Measurements from ENCODE around the gene RNASEH1.
"Not testable (repeated sequence)": the region's sequence is repeated elsewhere in the genome, so short reads cannot be mapped to it uniquely, and the experiment has no call there.

RNASEH1 gene

DNA sequence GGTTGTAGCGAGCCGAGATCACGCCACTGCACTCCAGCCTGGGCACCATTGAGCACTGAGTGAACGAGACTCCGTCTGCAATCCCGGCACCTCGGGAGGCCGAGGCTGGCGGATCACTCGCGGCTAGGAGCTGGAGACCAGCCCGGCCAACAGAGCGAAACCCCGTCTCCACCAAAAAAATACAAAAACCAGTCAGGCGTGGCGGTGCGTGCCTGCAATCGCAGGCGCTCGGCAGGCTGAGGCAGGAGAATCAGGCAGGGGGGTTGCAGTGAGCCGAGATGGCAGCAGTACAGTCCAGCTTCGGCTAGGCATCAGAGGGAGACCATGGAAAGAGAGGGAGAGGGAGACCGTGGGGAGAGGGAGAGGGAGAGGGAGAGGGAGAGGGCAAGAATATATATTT is 11.5 kb upstream of the RNASEH1 start:
- H4K8ac ChIP-seq (ENCODE audit: low read depth, low read length); H3K27ac ChIP-seq (ENCODE audit: low read depth, low read length); H3K4ac ChIP-seq (ENCODE audit: low read depth, low read length); H3K36me3 ChIP-seq (ENCODE audit: control insufficient read depth, insufficient read depth, low read length); H3K79me1 ChIP-seq (ENCODE audit: low read length); H2BK5ac ChIP-seq (ENCODE audit: low read length); H3K79me2 ChIP-seq (ENCODE audit: control insufficient read depth, insufficient read depth, low read length); H3K4me3 ChIP-seq (ENCODE audit: low read length); H3K56ac ChIP-seq (ENCODE audit: low read length); H4K5ac ChIP-seq (ENCODE audit: low read length); H2BK120ac ChIP-seq (ENCODE audit: low read depth, low read length); H2BK15ac ChIP-seq (replicated peaks; ENCODE audit: low read depth); H3K27me3 ChIP-seq (ENCODE audit: insufficient read depth, low read length, poor library complexity); H3K18ac ChIP-seq (ENCODE audit: low read length); H3K23ac ChIP-seq (ENCODE audit: low read length); DNase-seq; H3K9ac ChIP-seq (ENCODE audit: low read length); H3K4me2 ChIP-seq (ENCODE audit: low read length); H3K4me1 ChIP-seq (ENCODE audit: control insufficient read depth, low read depth, low read length); H2AK5ac ChIP-seq (ENCODE audit: low read length): not testable (repeated sequence)
- WGBS (ENCODE audit: extremely low coverage, insufficient coverage, low lambda C conversion rate): no CpG with 5 or more reads among the region's 23 CpGs

GRCh38 chr2:3566806-3567205 is 8.7 kb upstream of the RNASEH1 start:
- Histone ChIP-seq H2AK5ac (ENCODE audit: low read length) (no peak overlapping the region), H4K8ac (ENCODE audit: low read depth, low read length) (no peak overlapping the region), H3K4me3 (ENCODE audit: low read length) (no peak overlapping the region), H3K79me2 (ENCODE audit: control insufficient read depth, insufficient read depth, low read length) (no peaks in the 10 kb centered on the region), H3K36me3 (ENCODE audit: control insufficient read depth, insufficient read depth, low read length) (no peaks in the 10 kb centered on the region), H3K9ac (ENCODE audit: low read length) (no peak overlapping the region), H3K27me3 (ENCODE audit: insufficient read depth, low read length, poor library complexity) (no peaks in the 10 kb centered on the region), H4K5ac (ENCODE audit: low read length) (no peak overlapping the region), H2BK5ac (ENCODE audit: low read length) (no peak overlapping the region), H3K4me2 (ENCODE audit: low read length) (no peak overlapping the region), H2BK15ac (replicated peaks; ENCODE audit: low read depth) (no peak overlapping the region), H3K56ac (ENCODE audit: low read length) (no peak overlapping the region), H3K23ac (ENCODE audit: low read length) (no peak overlapping the region), H3K18ac (ENCODE audit: low read length) (no peak overlapping the region), H3K79me1 (ENCODE audit: low read length) (no peaks in the 10 kb centered on the region), H3K27ac (ENCODE audit: low read depth, low read length) (no peak overlapping the region), H3K4me1 (ENCODE audit: control insufficient read depth, low read depth, low read length) (no peaks in the 10 kb centered on the region), H3K4ac (ENCODE audit: low read depth, low read length) (no peak overlapping the region), H2BK120ac (ENCODE audit: low read depth, low read length) (no peak overlapping the region)
- no peak for DNase-seq
- no CpG with 5 or more reads among the region's 9 CpGs for WGBS (ENCODE audit: extremely low coverage, insufficient coverage, low lambda C conversion rate)

GRCh38 chr2:3565117-3565516 is 7.0 kb upstream of the RNASEH1 start:
- H3K36me3 ChIP-seq (ENCODE audit: control insufficient read depth, insufficient read depth, low read length): no peaks in the 10 kb centered on the region
- no peak overlapping the region for H3K4ac ChIP-seq (ENCODE audit: low read depth, low read length)
- H3K4me1 ChIP-seq (ENCODE audit: control insufficient read depth, low read depth, low read length): no peaks in the 10 kb centered on the region
- WGBS (ENCODE audit: extremely low coverage, insufficient coverage, low lambda C conversion rate): no CpG with 5 or more reads among the region's 6 CpGs
- no peak for DNase-seq
- H3K9ac ChIP-seq (ENCODE audit: low read length): no peak overlapping the region
- no peak overlapping the region for H2BK5ac ChIP-seq (ENCODE audit: low read length)
- no peaks in the 10 kb centered on the region for H3K27me3 ChIP-seq (ENCODE audit: insufficient read depth, low read length, poor library complexity)
- no peak overlapping the region for H3K27ac ChIP-seq (ENCODE audit: low read depth, low read length)
- no peak overlapping the region for H3K18ac ChIP-seq (ENCODE audit: low read length)
- no peak overlapping the region for H2BK120ac ChIP-seq (ENCODE audit: low read depth, low read length)
- no peak overlapping the region for H3K56ac ChIP-seq (ENCODE audit: low read length)
- no peak overlapping the region for H2AK5ac ChIP-seq (ENCODE audit: low read length)
- peaks cover 1% of the 10 kb centered on the region for H3K79me1 ChIP-seq (ENCODE audit: low read length)
- no peak overlapping the region for H3K4me3 ChIP-seq (ENCODE audit: low read length)
- no peaks in the 10 kb centered on the region for H3K79me2 ChIP-seq (ENCODE audit: control insufficient read depth, insufficient read depth, low read length)
- no peak overlapping the region for H3K23ac ChIP-seq (ENCODE audit: low read length)
- no peak overlapping the region for H4K5ac ChIP-seq (ENCODE audit: low read length)
- H4K8ac ChIP-seq (ENCODE audit: low read depth, low read length): no peak overlapping the region
- no peak overlapping the region for H2BK15ac ChIP-seq (replicated peaks; ENCODE audit: low read depth)
- no peak overlapping the region for H3K4me2 ChIP-seq (ENCODE audit: low read length)

DNA sequence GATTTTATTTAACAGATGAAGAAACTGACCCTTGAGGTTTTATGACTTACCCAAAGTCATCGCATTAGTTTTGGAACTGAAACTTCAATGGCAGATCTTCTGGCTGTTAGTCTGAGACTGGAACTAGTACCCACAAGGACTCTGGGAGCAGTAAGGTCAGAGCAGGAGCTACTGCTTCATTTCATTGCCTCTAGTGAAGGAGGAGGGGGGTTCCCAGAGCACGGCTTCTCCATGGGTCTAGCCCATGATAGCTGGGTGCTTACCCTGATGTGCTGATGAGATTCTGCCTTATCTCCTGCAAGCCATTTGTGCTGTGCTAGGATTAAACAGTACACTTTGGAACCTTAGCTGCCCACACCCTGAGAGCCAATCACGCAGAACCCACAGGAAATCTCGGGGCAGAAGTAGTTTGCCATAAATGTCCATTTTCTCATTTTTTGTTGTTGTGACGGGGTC is 5.4 kb upstream of the RNASEH1 start:
- Histone ChIP-seq H3K4me2 (ENCODE audit: low read length) (no peak overlapping the region), H2BK5ac (ENCODE audit: low read length) (no peak overlapping the region), H3K23ac (ENCODE audit: low read length) (no peak overlapping the region), H3K27me3 (ENCODE audit: insufficient read depth, low read length, poor library complexity) (no peaks in the 10 kb centered on the region), H3K9ac (ENCODE audit: low read length) (no peak overlapping the region), H2AK5ac (ENCODE audit: low read length) (no peak overlapping the region), H3K4me3 (ENCODE audit: low read length) (no peak overlapping the region), H3K4me1 (ENCODE audit: control insufficient read depth, low read depth, low read length) (no peaks in the 10 kb centered on the region), H3K36me3 (ENCODE audit: control insufficient read depth, insufficient read depth, low read length) (no peaks in the 10 kb centered on the region), H3K79me2 (ENCODE audit: control insufficient read depth, insufficient read depth, low read length) (no peaks in the 10 kb centered on the region), H4K8ac (ENCODE audit: low read depth, low read length) (no peak overlapping the region), H3K18ac (ENCODE audit: low read length) (no peak overlapping the region), H2BK15ac (replicated peaks; ENCODE audit: low read depth) (no peak overlapping the region), H4K5ac (ENCODE audit: low read length) (no peak overlapping the region), H3K56ac (ENCODE audit: low read length) (no peak overlapping the region), H3K79me1 (ENCODE audit: low read length) (peaks cover 2% of the 10 kb centered on the region), H3K4ac (ENCODE audit: low read depth, low read length) (no peak overlapping the region), H3K27ac (ENCODE audit: low read depth, low read length) (no peak overlapping the region), H2BK120ac (ENCODE audit: low read depth, low read length) (no peak overlapping the region)
- WGBS (ENCODE audit: extremely low coverage, insufficient coverage, low lambda C conversion rate): no CpG with 5 or more reads among the region's 5 CpGs
- no peak for DNase-seq

DNA sequence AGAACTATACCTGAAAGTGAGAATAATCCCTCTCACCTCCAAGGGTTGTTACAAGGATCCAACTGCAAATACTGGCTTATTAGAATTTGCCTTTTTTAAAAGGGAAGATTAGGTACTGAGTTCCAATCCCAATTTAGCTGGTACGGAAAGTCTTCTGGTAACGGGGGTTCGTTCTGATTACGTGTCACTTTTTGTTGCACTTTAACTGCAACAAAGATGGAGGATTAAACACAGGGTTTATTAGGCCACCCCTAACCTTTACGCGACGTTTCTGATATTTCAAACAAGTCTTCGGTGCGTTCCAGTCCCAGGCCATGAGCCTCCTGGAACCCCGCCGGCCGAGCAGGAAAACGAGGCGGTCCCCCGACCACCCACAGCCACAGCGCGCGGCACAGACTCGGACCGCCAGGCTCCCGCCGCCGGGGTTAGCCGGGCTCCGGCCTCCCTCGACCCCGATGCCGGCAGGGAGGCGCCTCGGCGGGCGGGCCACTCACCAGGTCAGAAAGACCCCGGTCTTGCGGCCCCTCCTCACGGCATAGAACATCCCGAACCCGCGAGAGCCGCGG is 411 bp downstream of the RNASEH1 start:
- Histone ChIP-seq H3K4me3 (ENCODE audit: low read length) (peak overlapping the region; percentile 96), H3K36me3 (ENCODE audit: control insufficient read depth, insufficient read depth, low read length) (peaks cover 7% of the 10 kb centered on the region), H2BK5ac (ENCODE audit: low read length) (no peak overlapping the region), H3K23ac (ENCODE audit: low read length) (no peak overlapping the region), H4K8ac (ENCODE audit: low read depth, low read length) (no peak overlapping the region), H3K18ac (ENCODE audit: low read length) (peak overlapping the region; percentile 64), H3K4ac (ENCODE audit: low read depth, low read length) (peak overlapping the region; percentile 92), H4K5ac (ENCODE audit: low read length) (no peak overlapping the region), H3K27me3 (ENCODE audit: insufficient read depth, low read length, poor library complexity) (no peaks in the 10 kb centered on the region), H2BK15ac (replicated peaks; ENCODE audit: low read depth) (no peak overlapping the region), H3K79me1 (ENCODE audit: low read length) (peaks cover 12% of the 10 kb centered on the region), H2BK120ac (ENCODE audit: low read depth, low read length) (no peak overlapping the region), H3K56ac (ENCODE audit: low read length) (peak overlapping the region; percentile 95), H3K4me1 (ENCODE audit: control insufficient read depth, low read depth, low read length) (no peaks in the 10 kb centered on the region), H3K79me2 (ENCODE audit: control insufficient read depth, insufficient read depth, low read length) (peaks cover 21% of the 10 kb centered on the region), H3K9ac (ENCODE audit: low read length) (peak overlapping the region; percentile 95), H3K27ac (ENCODE audit: low read depth, low read length) (peak overlapping the region; percentile 82), H3K4me2 (ENCODE audit: low read length) (peak overlapping the region; percentile 71), H2AK5ac (ENCODE audit: low read length) (peak overlapping the region; percentile 62)
- peak; percentile 5 for DNase-seq
- no CpG with 5 or more reads among the region's 40 CpGs for WGBS (ENCODE audit: extremely low coverage, insufficient coverage, low lambda C conversion rate)

- Histone ChIP-seq H4K5ac (ENCODE audit: low read length) (no peak overlapping the region), H2AK5ac (ENCODE audit: low read length) (no peak overlapping the region), H2BK15ac (replicated peaks; ENCODE audit: low read depth) (no peak overlapping the region), H3K27ac (ENCODE audit: low read depth, low read length) (no peak overlapping the region), H3K4me3 (ENCODE audit: low read length) (no peak overlapping the region), H3K79me1 (ENCODE audit: low read length) (peaks cover 10% of the 10 kb centered on the region), H3K4me2 (ENCODE audit: low read length) (no peak overlapping the region), H3K79me2 (ENCODE audit: control insufficient read depth, insufficient read depth, low read length) (peaks cover 21% of the 10 kb centered on the region), H3K23ac (ENCODE audit: low read length) (no peak overlapping the region), H2BK120ac (ENCODE audit: low read depth, low read length) (no peak overlapping the region), H2BK5ac (ENCODE audit: low read length) (no peak overlapping the region), H3K36me3 (ENCODE audit: control insufficient read depth, insufficient read depth, low read length) (peaks cover 13% of the 10 kb centered on the region), H4K8ac (ENCODE audit: low read depth, low read length) (no peak overlapping the region), H3K4ac (ENCODE audit: low read depth, low read length) (no peak overlapping the region), H3K18ac (ENCODE audit: low read length) (no peak overlapping the region), H3K9ac (ENCODE audit: low read length) (no peak overlapping the region), H3K4me1 (ENCODE audit: control insufficient read depth, low read depth, low read length) (no peaks in the 10 kb centered on the region), H3K56ac (ENCODE audit: low read length) (no peak overlapping the region), H3K27me3 (ENCODE audit: insufficient read depth, low read length, poor library complexity) (no peaks in the 10 kb centered on the region)
- no CpG with 5 or more reads among the region's 10 CpGs for WGBS (ENCODE audit: extremely low coverage, insufficient coverage, low lambda C conversion rate)
- no peak for DNase-seq
Measured at GRCh38 chr2:3553946-3554345, 4.2 kb downstream of the RNASEH1 start.
